GM19455 (cell line): ENCODE data around the gene MTERF2.

Source experiments
- ATAC-seq: cut with Tn5 transposase; IDR thresholded peaks from one replicate; pipeline ENCODE4 v1.9.1; 2021; ENCODE audit not compliant: unreplicated experiment

MTERF2 gene

DNA sequence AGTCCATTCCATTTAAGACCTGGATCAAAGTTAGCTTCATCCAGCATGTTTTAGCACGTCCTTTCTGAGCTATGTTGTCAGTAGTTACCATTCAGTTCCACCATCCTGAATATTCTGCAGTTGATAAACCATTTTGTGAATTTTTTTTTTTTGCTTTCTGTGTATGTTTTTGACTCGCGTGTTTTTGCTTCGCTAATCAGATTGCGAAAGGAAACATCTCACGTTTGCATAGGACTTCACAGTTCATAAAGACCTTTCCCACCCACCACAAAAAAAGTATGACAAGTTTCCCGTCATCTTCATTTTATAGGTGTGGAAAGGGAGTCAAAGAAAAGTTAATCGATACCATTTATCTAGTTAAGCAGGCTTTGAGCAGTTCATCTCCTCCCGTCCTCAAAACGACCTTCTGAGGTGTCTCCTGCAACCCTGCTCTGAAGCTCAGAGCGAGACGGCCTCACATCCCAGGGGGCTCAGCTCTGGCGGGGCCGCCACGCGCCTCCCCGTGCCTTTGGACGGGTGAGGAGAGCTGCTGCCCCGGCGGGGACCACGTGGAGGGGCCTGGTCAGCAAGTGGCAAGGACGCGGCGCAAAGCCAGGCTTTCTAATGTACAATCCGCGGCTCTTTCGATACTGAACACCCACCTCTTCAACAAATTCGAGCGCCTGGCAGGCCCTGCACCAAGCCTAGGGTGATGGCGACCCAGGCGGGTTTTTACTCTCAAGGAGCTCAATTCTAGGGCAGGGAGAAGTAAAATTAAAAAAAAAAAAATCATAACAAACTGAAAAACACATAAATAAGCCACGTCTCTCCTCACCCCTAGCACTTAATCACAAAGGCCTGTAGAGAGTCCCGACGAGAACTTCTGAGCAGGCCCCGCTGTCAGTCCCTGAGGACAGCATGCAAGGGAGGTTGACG is 32.2 kb downstream of the MTERF2 start:
- ATAC-seq = peak; percentile 31

DNA sequence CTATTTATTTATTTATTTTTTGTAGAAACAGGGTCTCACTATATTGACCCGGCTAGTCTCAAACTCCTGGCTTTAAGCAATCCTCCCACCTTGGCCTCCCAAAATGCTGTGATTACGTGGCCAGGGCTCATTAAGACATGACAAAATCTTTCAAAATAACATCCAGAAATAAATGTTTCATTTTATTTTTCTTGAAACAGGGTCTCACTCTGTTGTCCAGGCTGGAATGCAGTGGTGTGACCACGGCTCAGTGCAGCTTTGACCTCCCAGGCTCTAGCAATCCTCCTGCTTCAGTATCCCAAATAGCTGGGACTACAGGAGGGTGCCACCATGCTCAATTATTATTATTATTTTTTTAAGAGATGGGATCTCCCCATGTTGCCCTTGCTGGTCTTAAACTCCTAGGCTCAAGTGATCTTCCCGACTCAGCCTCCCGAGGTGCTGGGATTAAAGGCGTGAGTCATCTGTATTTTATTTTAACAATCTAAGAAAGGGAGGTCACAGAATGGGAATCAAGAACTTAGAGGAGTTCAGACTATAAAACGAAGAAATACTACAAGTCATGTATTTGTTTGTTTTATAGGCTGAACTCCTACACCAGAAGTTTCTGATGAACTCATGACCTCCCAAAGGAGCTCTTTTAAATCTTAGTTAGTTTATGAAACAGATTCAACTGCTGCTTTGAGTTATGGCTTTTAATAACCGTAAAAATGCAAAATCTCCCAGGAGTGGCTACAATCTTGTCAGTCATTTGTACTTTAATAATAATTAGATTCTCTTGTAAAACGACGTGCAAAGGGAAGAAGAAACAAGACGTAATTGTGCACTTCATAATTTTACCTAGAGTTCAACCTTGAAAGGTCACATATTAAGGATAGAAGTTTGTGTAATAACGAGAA is 33.3 kb downstream of the MTERF2 start:
- no peak for ATAC-seq

DNA sequence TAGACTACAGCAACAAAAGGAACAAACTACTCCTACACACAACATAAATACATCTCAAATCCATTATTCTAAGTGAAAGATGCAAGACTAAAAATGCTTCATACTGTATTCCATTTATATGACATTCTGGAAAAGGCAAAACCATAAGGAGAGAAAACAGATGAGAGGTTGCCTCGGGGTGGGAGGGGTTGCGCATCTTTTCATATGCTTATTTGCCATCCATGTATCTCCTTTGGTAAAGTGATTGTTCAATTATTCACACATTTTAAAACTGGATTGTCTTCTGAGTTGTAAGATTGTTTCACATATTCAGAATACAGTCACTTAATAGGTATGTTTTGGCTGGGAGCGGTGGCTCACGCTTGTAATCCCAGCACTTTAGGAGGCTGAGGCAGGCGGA is 36.4 kb downstream of the MTERF2 start:
- no peak for ATAC-seq

DNA sequence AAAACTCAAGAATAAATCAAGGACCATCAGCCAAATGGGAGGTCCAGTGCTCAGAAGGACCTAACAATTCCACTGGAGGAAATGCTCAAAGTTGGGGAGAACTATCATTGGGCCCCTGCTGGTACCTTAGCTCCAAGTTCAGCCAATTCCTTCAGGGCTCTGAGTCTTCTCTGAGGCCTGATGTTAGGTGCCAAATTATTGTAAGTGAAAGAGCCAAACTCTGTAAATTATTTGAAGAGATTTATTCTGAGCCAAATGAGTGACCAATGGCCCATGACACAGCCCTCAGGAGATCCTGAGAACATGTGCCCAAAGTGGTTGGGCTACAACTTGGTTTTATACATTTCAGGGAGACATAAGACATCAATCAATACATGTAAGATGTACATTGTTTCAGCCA is 39.5 kb downstream of the MTERF2 start:
- no peak for ATAC-seq

DNA sequence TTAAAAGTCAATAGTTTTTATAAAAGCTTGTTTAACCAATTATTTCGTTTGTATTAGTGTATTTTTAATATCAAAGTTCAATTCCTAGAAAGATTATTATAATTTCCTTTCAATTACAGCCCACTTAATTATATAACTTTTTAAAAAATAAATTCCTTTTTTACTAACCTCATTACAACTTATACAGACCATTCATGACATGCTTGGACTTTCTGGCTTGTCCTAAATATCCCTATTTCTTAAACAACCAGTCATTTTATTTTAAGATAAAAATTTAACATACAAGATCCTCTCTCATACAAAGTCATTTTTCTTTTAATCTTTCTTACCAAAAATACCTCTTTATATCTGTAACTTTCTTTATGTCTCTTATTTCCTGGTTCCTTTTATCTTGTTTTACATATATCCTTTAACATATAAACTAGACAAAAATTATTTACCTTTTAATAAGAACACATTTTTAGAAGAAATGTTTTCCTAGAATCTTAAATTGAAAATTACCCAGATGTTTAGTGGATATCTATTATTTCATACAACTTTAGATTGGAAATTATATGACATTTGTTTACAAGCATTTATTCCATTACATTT is 41.6 kb downstream of the MTERF2 start:
- ATAC-seq = no peak

DNA sequence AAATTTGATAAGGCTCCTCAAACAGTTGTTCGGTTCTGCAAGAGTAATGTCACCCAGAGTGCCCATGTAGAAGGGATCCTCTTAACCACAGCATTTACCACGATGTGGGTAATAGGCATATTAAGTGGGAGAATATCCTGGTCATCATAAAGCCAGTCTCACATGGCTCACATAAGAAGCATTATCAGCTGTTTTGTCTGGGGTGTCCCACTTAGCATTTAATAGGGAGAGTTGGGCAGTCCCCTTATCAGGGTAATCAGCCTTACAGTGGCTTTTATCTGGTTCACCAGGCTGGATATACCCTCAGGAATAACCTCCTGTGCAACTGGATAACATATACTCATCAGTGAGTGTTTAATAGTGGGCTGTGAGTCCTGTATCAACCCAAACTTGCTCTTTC is 44.2 kb downstream of the MTERF2 start:
- ATAC-seq = no peak

DNA sequence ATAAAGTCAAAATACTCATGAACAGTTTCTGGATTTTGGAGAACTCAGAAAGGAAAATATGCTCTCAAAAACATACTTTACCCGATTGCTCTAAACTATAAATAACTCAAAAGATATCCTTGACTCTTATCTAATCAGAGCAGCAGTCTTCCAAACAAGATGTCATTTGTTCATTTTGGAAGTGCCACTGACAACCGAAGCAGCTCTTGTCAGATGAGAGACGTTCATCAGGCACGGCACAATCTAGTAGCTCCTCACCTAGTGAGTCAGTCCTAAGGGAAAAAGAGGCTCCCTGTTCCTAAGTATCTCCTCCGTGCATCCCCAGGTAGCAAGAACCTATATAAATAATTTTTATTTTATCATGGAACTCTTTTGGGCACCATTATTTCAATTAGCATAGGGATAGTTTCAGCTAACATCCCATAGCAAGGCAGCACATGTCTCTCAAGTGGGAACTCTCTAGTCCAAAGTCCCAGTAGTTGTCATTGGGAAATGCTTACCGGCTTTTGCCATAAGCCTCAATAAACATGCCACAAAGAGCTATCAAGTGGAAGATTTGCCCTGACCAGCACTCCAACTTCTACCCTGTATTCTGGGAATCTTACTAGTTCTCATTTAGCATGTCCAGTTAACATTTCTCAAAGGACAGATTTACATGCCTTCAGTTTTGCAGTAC is 45.3 kb downstream of the MTERF2 start:
- ATAC-seq = no peak

DNA sequence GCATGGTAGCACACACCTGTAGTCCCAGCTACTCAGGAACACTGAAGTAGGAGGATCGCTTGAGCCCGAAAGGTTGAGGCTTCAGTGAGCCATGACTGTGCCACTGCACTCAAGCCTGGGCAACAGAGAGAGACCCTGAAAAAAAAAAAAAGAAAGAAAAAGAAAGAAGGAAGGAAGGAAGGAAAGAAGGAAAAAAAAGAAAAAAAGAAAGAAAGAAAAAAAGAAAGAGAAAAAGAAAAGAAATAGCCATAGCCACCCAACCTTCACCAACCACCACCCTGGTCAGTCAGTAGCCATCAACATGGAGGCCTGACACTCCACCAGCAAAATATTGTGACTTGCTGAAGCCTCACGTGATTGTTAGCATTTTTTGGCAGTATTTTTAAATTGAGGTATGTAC is 52.7 kb downstream of the MTERF2 start:
- no peak for ATAC-seq
